Measurements from ENCODE around the gene PLD6. TPM values are rescaled to one million over a fixed set of nuclear protein-coding genes. Genes with fewer than 3 reads are reported as not detected.

The PLD6 gene
- total RNA-seq, 1 experiment from 2014 or later: 0.09 TPM

GRCh38 chr17:17252149-17252661 lies 46.1 kb upstream of the PLD6 start:
- no peak overlapping the region for H3K4ac ChIP-seq (ENCODE audit: low read depth, low read length)

More at GRCh38 chr17:17252149-17252661, 46.1 kb upstream of the PLD6 start:
- Histone ChIP-seq H3K9me3 (ENCODE audit: control insufficient read depth, low read depth, low read length) (no peaks in the 10 kb centered on the region), H2AK5ac (ENCODE audit: insufficient read length, low read length) (no peak overlapping the region), H3K4me2 (ENCODE audit: insufficient read depth, insufficient read length, low read length) (no peak overlapping the region), H2BK12ac (ENCODE audit: insufficient read length, low read depth, low read length) (no peak overlapping the region), H3K79me2 (ENCODE audit: insufficient read depth, low read length) (no peaks in the 10 kb centered on the region), H4K91ac (ENCODE audit: insufficient read length, low read depth, low read length) (no peak overlapping the region), H2AFZ (ENCODE audit: low read length) (no peak overlapping the region), H3K14ac (ENCODE audit: insufficient read depth, low read length) (no peak overlapping the region), H3K23ac (ENCODE audit: insufficient read length, low read depth, low read length) (no peak overlapping the region), H4K8ac (replicated peaks; ENCODE audit: insufficient read length, low read depth, low read length) (no peak overlapping the region), H3K4me1 (ENCODE audit: insufficient read depth, low read length) (no peaks in the 10 kb centered on the region), H3K27me3 (ENCODE audit: insufficient read depth, low read length) (no peaks in the 10 kb centered on the region), H2BK20ac (ENCODE audit: low read depth, low read length, poor library complexity, severe bottlenecking) (no peak overlapping the region), H3K56ac (ENCODE audit: insufficient read length, low read depth, low read length) (no peak overlapping the region), H3T11ph (ENCODE audit: low read length) (no peak overlapping the region), H3K79me1 (ENCODE audit: insufficient read depth, low read depth, low read length, poor library complexity, severe bottlenecking) (no peaks in the 10 kb centered on the region), H3K9ac (ENCODE audit: extremely low read depth, insufficient read length, low read length) (no peak overlapping the region), H4K20me1 (ENCODE audit: control insufficient read depth, insufficient read depth, insufficient read length) (no peaks in the 10 kb centered on the region), H2BK5ac (ENCODE audit: insufficient read length, low read length) (no peak overlapping the region), H2BK15ac (ENCODE audit: low read depth, low read length) (no peak overlapping the region), H3K18ac (ENCODE audit: insufficient read length, low read depth, low read length) (no peak overlapping the region), H3K27ac (ENCODE audit: insufficient read length, low read depth, low read length) (no peak overlapping the region), H3K23me2 (ENCODE audit: insufficient read length, low read depth, low read length, poor library complexity, severe bottlenecking) (no peaks in the 10 kb centered on the region), H2BK120ac (ENCODE audit: low read depth, low read length, poor library complexity, severe bottlenecking) (no peak overlapping the region), H4K5ac (ENCODE audit: insufficient read length, low read depth, low read length) (no peak overlapping the region)
- Mint-ChIP-seq H3K4me1 (no peaks in the 10 kb centered on the region), H3K27ac (no peak overlapping the region), H3K9me3 (no peaks in the 10 kb centered on the region), H3K4me3 (no peak overlapping the region), H3K36me3 (ENCODE audit: insufficient read depth in 1 of 3, low read depth in 3 of 3) (peaks cover 37 to 83% (median 76%) of the 10 kb centered on the region in 3 experiments), H3K27me3 (ENCODE audit: low read depth) (no peaks in the 10 kb centered on the region)
- DNase-seq: no peak
- WGBS (ENCODE audit: extremely low coverage, insufficient read length, low lambda C conversion rate): no CpG with 5 or more reads among the region's 9 CpGs
- no peak for TF ChIP-seq CTCF (conservative IDR thresholded peaks at IDR 0.05)

Measured in H9 (cell line).